HCT116 (cell line): ENCODE data around the gene WNT2B. TPM values are rescaled to one million over a fixed set of nuclear protein-coding genes. Genes with fewer than 3 reads are reported as not detected.

Experiments used
- ATAC-seq: fragments of 200-7000 bp; cut with Tn5 transposase; 2 replicates; pipeline ENCODE4 v1.9.1; 2020; ENCODE audit warnings: mild to moderate bottlenecking, moderate library complexity
- BruUV-seq: library from RNA; stranded (reverse); fragments of 400-500 nt; replicated peaks from 2 replicates; lab custom pipeline; 2021; lab: Mats Ljungman, UMichigan
- CTCF ChIA-PET: fragments of 300-600 bp; sonication (Branson Sonifier 250); formaldehyde crosslinking; loops from one replicate; lab custom pipeline; 2021; ENCODE audit warnings: antibody characterized with exemption; lab: Charles Lee
- POLR2A ChIA-PET: fragments of 300-600, 350-600 bp; sonication (Branson Sonifier 250); formaldehyde crosslinking; loops from one replicate; lab custom pipeline; 2021; ENCODE audit warnings: antibody characterized with exemption; lab: Charles Lee
- RAD21 ChIA-PET, 2 experiments: fragments of 300-600 bp; sonication (Branson Sonifier 250); formaldehyde crosslinking; loops; one replicate each; lab custom pipeline; 2023; ENCODE audit warnings: low total read pairs in 2 of 2; ENCODE audit not compliant: uncharacterized antibody in 2 of 2, unreplicated experiment in 2 of 2, low non-redundant PET in 1 of 2; lab: Charles Lee
- DNase-seq: peaks from one replicate; pipeline ENCODE4 v3.0.0-alpha.2; 2010; ENCODE audit warnings: low read depth, low spot score
- H2AFZ ChIP-seq: fragments of 200-600 bp; shearing (Covaris generic), sonication (generic); 2 replicates; pipeline ENCODE4 v1.6.1; 2017; ENCODE audit warnings: low read depth, mixed run types, mixed read lengths, antibody characterized with exemption, low read length; ENCODE audit not compliant: poor library complexity, severe bottlenecking
- H3K27ac ChIP-seq: 2 replicates; pipeline ENCODE4 v1.5.1; 2012; ENCODE audit warnings: low read depth, low read length
- H3K27me3 ChIP-seq: fragments of 200-600 bp; sonication (generic); 2 replicates; pipeline ENCODE4 v1.6.1; 2016; ENCODE audit warnings: mixed run types, low read length, mixed read lengths; ENCODE audit not compliant: insufficient read depth
- H3K36me3 ChIP-seq, 2 experiments: fragments of 200-500 bp in 1 of 2; fragments of 200-600 bp in 1 of 2; sonication (Bioruptor generic) in 1 of 2; sonication (generic) in 1 of 2; 2 replicates each; pipeline versions ENCODE4 v1.5.1 to v1.6.1; 2014 to 2016; ENCODE audit warnings: low read length in 2 of 2, inconsistent platforms in 1 of 2, mixed read lengths in 1 of 2, mixed run types in 1 of 2; ENCODE audit not compliant: insufficient read depth in 2 of 2, control insufficient read depth in 1 of 2
- H3K4me1 ChIP-seq, 2 experiments: fragments of 200-600 bp in 1 of 2; sonication (generic) in 1 of 2; 2 replicates each; pipeline versions ENCODE4 v1.5.1 to v1.6.1; 2012 to 2017; ENCODE audit warnings: low read length in 2 of 2, inconsistent platforms in 1 of 2, mild to moderate bottlenecking in 1 of 2, mixed read lengths in 1 of 2, mixed run types in 1 of 2, moderate library complexity in 1 of 2; ENCODE audit not compliant: insufficient read depth in 2 of 2, control insufficient read depth in 1 of 2
- H3K4me2 ChIP-seq: fragments of 200-600 bp; sonication (generic); 2 replicates; pipeline ENCODE4 v1.6.1; 2017; ENCODE audit warnings: mixed run types, low read length, mixed read lengths
- H3K4me3 ChIP-seq, 2 experiments: fragments of 200-600 bp in 1 of 2; sonication (generic) in 1 of 2; replicated peaks in 1 of 2; 2 replicates each; pipeline ENCODE4 v1.5.1; 2011 to 2016; ENCODE audit warnings: low read length in 2 of 2, control low read depth in 1 of 2, low read depth in 1 of 2, mild to moderate bottlenecking in 1 of 2, mixed read lengths in 1 of 2, mixed run types in 1 of 2
- H3K79me2 ChIP-seq: fragments of 200-600 bp; sonication (generic); 2 replicates; pipeline ENCODE4 v1.6.1; 2017; ENCODE audit warnings: mild to moderate bottlenecking, mixed run types, low read length, moderate library complexity, mixed read lengths; ENCODE audit not compliant: insufficient read depth
- H3K9ac ChIP-seq: fragments of 200-600 bp; sonication (generic); 2 replicates; pipeline ENCODE4 v1.6.1; 2016; ENCODE audit warnings: low read length, mixed read lengths
- H3K9me2 ChIP-seq: fragments of 200-600 bp; sonication (generic), shearing (Covaris generic); 2 replicates; pipeline ENCODE4 v1.6.1; 2017; ENCODE audit warnings: mixed run types, mild to moderate bottlenecking, moderate library complexity; ENCODE audit not compliant: insufficient read depth
- H3K9me3 ChIP-seq, 2 experiments: fragments of 200-500 bp in 1 of 2; fragments of 200-600 bp in 1 of 2; sonication (Bioruptor generic) in 1 of 2; sonication (generic) in 1 of 2; 2 replicates each; pipeline ENCODE4 v1.6.1; 2014 to 2017; ENCODE audit warnings: low read length in 2 of 2, mixed read lengths in 2 of 2, inconsistent platforms in 1 of 2, low read depth in 1 of 2, mild to moderate bottlenecking in 1 of 2, mixed run types in 1 of 2, moderate library complexity in 1 of 2; ENCODE audit not compliant: control insufficient read depth in 1 of 2, insufficient read depth in 1 of 2
- H4K20me1 ChIP-seq: fragments of 200-600 bp; sonication (generic), shearing (Covaris generic); 2 replicates; pipeline ENCODE4 v1.6.1; 2017; ENCODE audit warnings: mixed run types, mild to moderate bottlenecking, moderate library complexity; ENCODE audit not compliant: insufficient read depth
- CEBPB ChIP-seq: IDR thresholded peaks from 2 replicates; pipeline ENCODE4 v1.6.1; 2012; ENCODE audit warnings: low read depth
- EGR1 ChIP-seq: IDR thresholded peaks from 2 replicates; pipeline ENCODE4 v1.6.1; 2012; ENCODE audit warnings: low read depth
- EZH2 ChIP-seq: fragments of 200-600 bp; sonication (generic); IDR thresholded peaks from 2 replicates; pipeline ENCODE4 v1.6.1; 2017; ENCODE audit warnings: antibody characterized with exemption, mixed run types
- FOSL1 ChIP-seq: IDR thresholded peaks from 2 replicates; pipeline ENCODE4 v1.6.1; 2012; ENCODE audit warnings: low read depth
- JUND ChIP-seq: IDR thresholded peaks from 2 replicates; pipeline ENCODE4 v1.6.1; 2012
- MAX ChIP-seq: IDR thresholded peaks from 2 replicates; pipeline ENCODE4 v1.6.1; 2012
- POLR2A ChIP-seq: IDR thresholded peaks from 2 replicates; pipeline ENCODE4 v1.7.0; 2011; ENCODE audit warnings: borderline replicate concordance; ENCODE audit not compliant: insufficient read depth, insufficient read length; ENCODE audit errors: extremely low read depth
- POLR2AphosphoS5 ChIP-seq: IDR thresholded peaks from 2 replicates; pipeline ENCODE4 v1.6.1; 2011; ENCODE audit warnings: mild to moderate bottlenecking, low read depth, low read length, moderate library complexity
- REST ChIP-seq: IDR thresholded peaks from 2 replicates; pipeline ENCODE4 v1.6.1; 2012; ENCODE audit warnings: low read depth
- SP1 ChIP-seq: IDR thresholded peaks from 2 replicates; pipeline ENCODE4 v1.6.1; 2012; ENCODE audit warnings: low read depth
- TCF7L2 ChIP-seq: IDR thresholded peaks from 2 replicates; pipeline ENCODE4 v1.7.0; 2011; ENCODE audit warnings: borderline replicate concordance, inconsistent platforms; ENCODE audit not compliant: insufficient read depth, insufficient read length; ENCODE audit errors: extremely low read depth
- YY1 ChIP-seq: IDR thresholded peaks from 2 replicates; pipeline ENCODE4 v1.6.1; 2011; ENCODE audit warnings: low read length, low read depth, moderate library complexity, mild to moderate bottlenecking; ENCODE audit not compliant: insufficient replicate concordance; ENCODE audit errors: extremely low read depth
- ZBTB33 ChIP-seq: IDR thresholded peaks from 2 replicates; pipeline ENCODE4 v1.6.1; 2011; ENCODE audit warnings: mild to moderate bottlenecking, low read length, moderate library complexity; ENCODE audit not compliant: insufficient replicate concordance; ENCODE audit errors: extremely low read depth
- intact Hi-C: fragments of 100-400 bp; cut with micrococcal nuclease; formaldehyde crosslinking; loops from 2 replicates; pipeline ENCODE4 v1.10.0; 2022
- total RNA-seq: library from RNA; stranded (reverse); gene quantifications from one replicate; pipeline ENCODE4 v1.2.1, GENCODE V29; 2021; ENCODE audit not compliant: unreplicated experiment

The WNT2B gene
- total RNA-seq, 1 experiment from 2014 or later, result 1.5 TPM

- ChIA-PET CTCF (interaction anchor here (1.6 kb wide), 1 partner anchor 73 kb away, joined by 6 read pairs; no protein-coding TSS in a partner anchor), RAD21 (interaction anchor here in 1 of 2 experiments (1.2 kb wide), 1 partner anchor 73 kb away, joined by 3 read pairs; no protein-coding TSS in a partner anchor), POLR2A (no interaction called here)
- Histone ChIP-seq H3K9me2 (no peaks in the 10 kb centered on the region), H3K4me3 (no peak overlapping the region), H2AFZ (no peak overlapping the region), H3K27ac (no peak overlapping the region), H3K27me3 (no peaks in the 10 kb centered on the region), H3K9ac (no peak overlapping the region), H4K20me1 (no peaks in the 10 kb centered on the region), H3K4me2 (no peak overlapping the region), H3K36me3 (no peaks in the 10 kb centered on the region), H3K9me3 (no peaks in the 10 kb centered on the region), H3K79me2 (no peaks in the 10 kb centered on the region), H3K4me1 (peaks cover 0 to 22% of the 10 kb centered on the region in 2 experiments; a peak in 2 of 4 replicates)
- no peak for DNase-seq
- TF ChIP-seq REST (no peak), ZBTB33 (no peak), POLR2A (no peak), JUND (no peak), SP1 (no peak), YY1 (no peak), EZH2 (no peak), FOSL1 (no peak), POLR2AphosphoS5 (no peak), CEBPB (no peak), EGR1 (no peak), TCF7L2 (no peak), MAX (no peak)
- intact Hi-C loops, result no loop called here
- BruUV-seq, result no TSS peak
- no peak for ATAC-seq
These were observed 44.3 kb upstream of the WNT2B start for GRCh38 chr1:112464501-112464900.
